Natural killer cell (primary cell): Measurements from ENCODE around the gene OR6K3. TPM values are rescaled to one million over a fixed set of nuclear protein-coding genes. Genes with fewer than 3 reads are reported as not detected.

Experiments
- ATAC-seq, 3 donors: fragments of 150-1000 bp in 2 of 3; fragments of 200-7000 bp in 1 of 3; cut with Tn5 transposase; 1 replicate in 1 of 3; 2 replicates in 2 of 3; pipeline ENCODE4 v1.10.0; 2021; ENCODE audit warnings: mild to moderate bottlenecking in 2 of 3, moderate library complexity in 2 of 3
- DNase-seq, 2 donors: peaks; one replicate each; pipeline versions ENCODE4 v3.0.0 to v3.0.0-alpha.2; 2013 to 2021; ENCODE audit warnings: mixed read lengths in 1 of 2
- H3K27ac ChIP-seq: one replicate; pipeline ENCODE4 v1.5.1; 2013; ENCODE audit warnings: mild to moderate bottlenecking, low read length
- H3K27me3 ChIP-seq: one replicate; pipeline ENCODE4 v1.6.1; 2013; ENCODE audit warnings: low read length; ENCODE audit not compliant: control insufficient read depth, insufficient read depth
- H3K36me3 ChIP-seq: one replicate; pipeline ENCODE4 v1.6.1; 2013; ENCODE audit warnings: low read length; ENCODE audit not compliant: control insufficient read depth, insufficient read depth
- H3K4me1 ChIP-seq: one replicate; pipeline ENCODE4 v1.6.1; 2013; ENCODE audit warnings: low read length; ENCODE audit not compliant: control insufficient read depth, insufficient read depth
- H3K4me3 ChIP-seq: one replicate; pipeline ENCODE4 v1.5.1; 2013; ENCODE audit warnings: low read length
- H3K9me3 ChIP-seq: one replicate; pipeline ENCODE4 v1.6.1; 2013; ENCODE audit warnings: low read length; ENCODE audit not compliant: control insufficient read depth, insufficient read depth
- H3K27ac Mint-ChIP-seq, 2 donors: one replicate each; pipeline ENCODE4 v1.8.0; 2022; ENCODE audit warnings: mild to moderate bottlenecking in 2 of 2, mixed read lengths in 2 of 2, moderate library complexity in 1 of 2
- H3K27me3 Mint-ChIP-seq, 2 donors: one replicate each; pipeline ENCODE4 v1.8.0; 2022; ENCODE audit warnings: low read depth in 2 of 2, mixed read lengths in 2 of 2
- H3K36me3 Mint-ChIP-seq: one replicate; pipeline ENCODE4 v1.8.0; 2022; ENCODE audit warnings: mixed read lengths
- H3K4me1 Mint-ChIP-seq, 2 donors: one replicate each; pipeline ENCODE4 v1.8.0; 2022; ENCODE audit warnings: mixed read lengths in 2 of 2
- H3K4me3 Mint-ChIP-seq: one replicate; pipeline ENCODE4 v1.8.0; 2022; ENCODE audit warnings: mild to moderate bottlenecking, moderate library complexity, mixed read lengths
- H3K9me3 Mint-ChIP-seq, 2 donors: one replicate each; pipeline ENCODE4 v1.8.0; 2022; ENCODE audit warnings: mixed read lengths in 2 of 2
- WGBS: methylation state at CpG from one replicate; pipeline ENCODE4 v1.1.7; 2013; ENCODE audit warnings: missing lambda C conversion rate; ENCODE audit not compliant: insufficient coverage; 5-methylcytosine and 5-hydroxymethylcytosine counted together
- intact Hi-C: fragments of 100-400 bp; cut with micrococcal nuclease; formaldehyde crosslinking; loops from one replicate; pipeline ENCODE4 v1.14.2; 2022
- total RNA-seq, 4 donors: library from RNA; stranded (reverse); fragments of 120-200 nt in 1 of 4; gene quantifications; one replicate each; pipeline versions ENCODE4 v1.2.3 to v1.2.4, GENCODE V29; 2013 to 2022
- TF ChIP-seq, protein P1 (sequence below): fragments of 200-600 bp; IDR thresholded peaks from one replicate; pipeline ENCODE4 v1.8.0; 2022; ENCODE audit warnings: antibody characterized with exemption

OR6K3 gene
- total RNA-seq, 3 donors from 2014 or later (not counting 1 experiment from before 2014, with no cell fraction given) = 1.7 TPM; not detected in 2

DNA sequence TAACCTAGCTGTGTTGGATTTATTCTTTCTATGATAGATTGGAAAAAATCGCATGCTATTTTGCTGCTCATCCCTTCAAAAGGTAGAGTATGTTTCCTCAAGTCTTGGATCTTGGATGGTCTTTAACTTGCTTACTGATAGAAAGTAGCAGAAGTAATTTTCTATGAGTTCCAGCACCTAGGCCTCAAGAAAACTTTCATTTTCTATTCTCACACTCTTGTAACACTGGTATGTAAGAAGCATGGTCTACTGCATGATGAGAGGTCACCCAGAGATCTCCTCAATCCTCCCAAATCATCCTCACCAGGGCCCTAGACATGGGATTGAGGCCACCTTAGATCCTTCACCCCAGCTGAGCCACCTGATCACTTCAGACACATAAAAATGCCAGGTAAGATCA is 41.2 kb downstream of the OR6K3 start:
- no peaks in the 10 kb centered on the region for H3K4me1 ChIP-seq
- no peaks in the 10 kb centered on the region for H3K9me3 ChIP-seq
- peaks cover 5 to 6% of the 10 kb centered on the region in 2 donors for H3K4me1 Mint-ChIP-seq
- H3K4me3 Mint-ChIP-seq = no peak overlapping the region
- TF ChIP-seq, protein P1, sequence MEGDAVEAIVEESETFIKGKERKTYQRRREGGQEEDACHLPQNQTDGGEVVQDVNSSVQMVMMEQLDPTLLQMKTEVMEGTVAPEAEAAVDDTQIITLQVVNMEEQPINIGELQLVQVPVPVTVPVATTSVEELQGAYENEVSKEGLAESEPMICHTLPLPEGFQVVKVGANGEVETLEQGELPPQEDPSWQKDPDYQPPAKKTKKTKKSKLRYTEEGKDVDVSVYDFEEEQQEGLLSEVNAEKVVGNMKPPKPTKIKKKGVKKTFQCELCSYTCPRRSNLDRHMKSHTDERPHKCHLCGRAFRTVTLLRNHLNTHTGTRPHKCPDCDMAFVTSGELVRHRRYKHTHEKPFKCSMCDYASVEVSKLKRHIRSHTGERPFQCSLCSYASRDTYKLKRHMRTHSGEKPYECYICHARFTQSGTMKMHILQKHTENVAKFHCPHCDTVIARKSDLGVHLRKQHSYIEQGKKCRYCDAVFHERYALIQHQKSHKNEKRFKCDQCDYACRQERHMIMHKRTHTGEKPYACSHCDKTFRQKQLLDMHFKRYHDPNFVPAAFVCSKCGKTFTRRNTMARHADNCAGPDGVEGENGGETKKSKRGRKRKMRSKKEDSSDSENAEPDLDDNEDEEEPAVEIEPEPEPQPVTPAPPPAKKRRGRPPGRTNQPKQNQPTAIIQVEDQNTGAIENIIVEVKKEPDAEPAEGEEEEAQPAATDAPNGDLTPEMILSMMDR = no peak
- no peaks in the 10 kb centered on the region for H3K36me3 Mint-ChIP-seq
- intact Hi-C loops = no loop called here
- no peaks in the 10 kb centered on the region for H3K36me3 ChIP-seq
- H3K27ac ChIP-seq = no peak overlapping the region
- H3K4me3 ChIP-seq = no peak overlapping the region
- 100% methylated on average over 1 of the region's 1 CpG for WGBS
- peaks cover 5% of the 10 kb centered on the region for H3K27me3 ChIP-seq
- H3K27me3 Mint-ChIP-seq = peaks cover 8 to 11% of the 10 kb centered on the region in 2 donors
- ATAC-seq (no peak), DNase-seq (no peak)
- H3K27ac Mint-ChIP-seq = no peak overlapping the region
- H3K9me3 Mint-ChIP-seq = no peaks in the 10 kb centered on the region

DNA sequence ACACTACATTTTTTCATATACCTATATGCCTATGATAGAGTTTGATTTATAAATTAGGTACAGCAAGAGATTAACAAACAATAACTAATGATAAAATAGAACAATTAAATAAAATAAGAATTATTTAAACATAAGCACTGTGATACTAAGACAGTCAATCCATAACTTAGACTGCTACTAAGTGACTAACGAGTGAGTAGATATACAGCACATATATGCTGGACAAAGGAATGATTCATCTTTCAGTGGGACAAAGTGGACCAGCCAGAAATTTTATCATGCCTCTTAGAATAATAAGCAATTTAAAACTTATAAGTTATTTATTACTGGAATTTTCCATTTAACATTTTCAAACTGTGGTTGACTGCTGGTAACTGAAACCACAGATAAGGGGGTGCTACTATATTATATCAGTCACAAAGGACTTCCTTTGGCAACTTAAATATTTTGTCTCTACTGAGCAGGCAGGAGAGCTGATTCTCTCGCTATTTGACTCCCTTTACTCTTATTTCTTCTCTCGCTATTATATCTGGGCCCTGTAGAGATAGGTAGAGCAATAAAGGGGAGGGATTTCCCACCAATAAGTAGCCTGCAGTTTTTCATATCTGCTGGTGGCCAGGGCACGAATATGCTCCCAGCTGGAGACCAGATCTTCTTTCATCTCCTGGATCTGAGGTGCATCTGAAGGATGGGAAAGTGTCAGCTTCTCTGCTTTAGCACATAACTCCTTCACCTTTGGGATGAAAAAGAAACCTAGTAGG is 44.8 kb downstream of the OR6K3 start:
- ATAC-seq (no peak), DNase-seq (no peak)
- Histone ChIP-seq H3K4me3 (no peak overlapping the region), H3K4me1 (no peaks in the 10 kb centered on the region), H3K9me3 (no peaks in the 10 kb centered on the region), H3K36me3 (no peaks in the 10 kb centered on the region), H3K27me3 (no peaks in the 10 kb centered on the region), H3K27ac (no peak overlapping the region)
- 90% methylated on average over 2 of the region's 4 CpGs for WGBS
- no peaks in the 10 kb centered on the region for H3K36me3 Mint-ChIP-seq
- H3K9me3 Mint-ChIP-seq = no peaks in the 10 kb centered on the region
- H3K27ac Mint-ChIP-seq = no peak overlapping the region
- intact Hi-C loops = no loop called here
- peaks cover 5 to 6% of the 10 kb centered on the region in 2 donors for H3K4me1 Mint-ChIP-seq
- no peak overlapping the region for H3K4me3 Mint-ChIP-seq
- TF ChIP-seq, protein P1 = no peak
- peaks cover 3 to 10% of the 10 kb centered on the region in 2 donors for H3K27me3 Mint-ChIP-seq

- Mint-ChIP-seq H3K9me3 (no peaks in the 10 kb centered on the region), H3K27me3 (peaks cover 3 to 17% of the 10 kb centered on the region in 2 donors), H3K4me1 (peaks cover 5 to 6% of the 10 kb centered on the region in 2 donors), H3K36me3 (no peaks in the 10 kb centered on the region), H3K4me3 (no peak overlapping the region), H3K27ac (no peak overlapping the region)
- Histone ChIP-seq H3K27me3 (no peaks in the 10 kb centered on the region), H3K4me3 (no peak overlapping the region), H3K4me1 (no peaks in the 10 kb centered on the region), H3K27ac (no peak overlapping the region), H3K36me3 (no peaks in the 10 kb centered on the region), H3K9me3 (no peaks in the 10 kb centered on the region)
- TF ChIP-seq, protein P1 = no peak
- DNase-seq (no peak), ATAC-seq (no peak)
- 90% methylated on average over 7 of the region's 7 CpGs for WGBS
- intact Hi-C loops = no loop called here
Observed at GRCh38 chr1:158674302-158674701, 46.2 kb downstream of the OR6K3 start.

Other genes starting within 250 kb of the OR6K3 start
- not detected for gene OR10R2, start 248.5 kb downstream of the OR6K3 start, total RNA-seq
- gene OR6Y1, start 166.3 kb downstream of the OR6K3 start, total RNA-seq = not detected
- not detected for gene OR6P1, start 150.1 kb downstream of the OR6K3 start, total RNA-seq
- not detected for gene OR10X1, start 140.8 kb downstream of the OR6K3 start, total RNA-seq
- not detected for gene OR10Z1, start 115.5 kb downstream of the OR6K3 start, total RNA-seq
- gene SPTA1, start 34.0 kb downstream of the OR6K3 start, total RNA-seq = under 1 TPM in 1 of 3 donors, not detected in 2; 0.30 TPM
- not detected for gene OR6K2, start 20.1 kb downstream of the OR6K3 start, total RNA-seq
- not detected for gene OR6K6, start 34.0 kb upstream of the OR6K3 start, total RNA-seq
- gene OR6N1, start 51.5 kb upstream of the OR6K3 start, total RNA-seq = 1 to 10 TPM in 1 of 3 donors, not detected in 2; 4.0 TPM
- gene OR6N2, start 60.5 kb upstream of the OR6K3 start, total RNA-seq = under 1 TPM in 1 of 3 donors, not detected in 2; 0.95 TPM
- 10 to 100 TPM in 1 of 3 donors, 1 to 10 TPM in 2; 3.3 to 14.3 (median 7.0) TPM for gene MNDA, start 110.6 kb upstream of the OR6K3 start, total RNA-seq
- 100 to 1,000 TPM; 171 to 313 (median 197) TPM for gene PYHIN1, start 210.8 kb upstream of the OR6K3 start, total RNA-seq